AG04449 (cell line): ENCODE measurements around the gene CLK2.

Experiments used
- CTCF ChIA-PET: fragments of 350-600 bp; formaldehyde crosslinking; extraction: SDS; loops from one replicate; lab custom pipeline; 2021; ENCODE audit warnings: antibody characterized with exemption; lab: Yijun Ruan, JAX
- POLR2A ChIA-PET: fragments of 400-600, 350-600 bp; formaldehyde crosslinking; extraction: SDS; loops from one replicate; lab custom pipeline; 2020; ENCODE audit warnings: antibody characterized with exemption, inconsistent platforms; lab: Yijun Ruan, JAX
- DNase-seq: peaks from one replicate; pipeline ENCODE4 v3.0.0-alpha.2; 2010; ENCODE audit warnings: low read depth, low spot score
- H3K4me3 ChIP-seq: 2 replicates; pipeline ENCODE4 v1.5.1; 2011; ENCODE audit warnings: low read depth, mild to moderate bottlenecking, control low read depth, low read length
- TF ChIP-seq, protein P1 (sequence below): IDR thresholded peaks from one replicate; pipeline ENCODE4 v1.5.1; 2011; ENCODE audit warnings: mild to moderate bottlenecking, moderate library complexity, low read length, control low read depth, inconsistent platforms; ENCODE audit not compliant: insufficient read depth; ENCODE audit errors: missing control alignments

CLK2 gene

DNA sequence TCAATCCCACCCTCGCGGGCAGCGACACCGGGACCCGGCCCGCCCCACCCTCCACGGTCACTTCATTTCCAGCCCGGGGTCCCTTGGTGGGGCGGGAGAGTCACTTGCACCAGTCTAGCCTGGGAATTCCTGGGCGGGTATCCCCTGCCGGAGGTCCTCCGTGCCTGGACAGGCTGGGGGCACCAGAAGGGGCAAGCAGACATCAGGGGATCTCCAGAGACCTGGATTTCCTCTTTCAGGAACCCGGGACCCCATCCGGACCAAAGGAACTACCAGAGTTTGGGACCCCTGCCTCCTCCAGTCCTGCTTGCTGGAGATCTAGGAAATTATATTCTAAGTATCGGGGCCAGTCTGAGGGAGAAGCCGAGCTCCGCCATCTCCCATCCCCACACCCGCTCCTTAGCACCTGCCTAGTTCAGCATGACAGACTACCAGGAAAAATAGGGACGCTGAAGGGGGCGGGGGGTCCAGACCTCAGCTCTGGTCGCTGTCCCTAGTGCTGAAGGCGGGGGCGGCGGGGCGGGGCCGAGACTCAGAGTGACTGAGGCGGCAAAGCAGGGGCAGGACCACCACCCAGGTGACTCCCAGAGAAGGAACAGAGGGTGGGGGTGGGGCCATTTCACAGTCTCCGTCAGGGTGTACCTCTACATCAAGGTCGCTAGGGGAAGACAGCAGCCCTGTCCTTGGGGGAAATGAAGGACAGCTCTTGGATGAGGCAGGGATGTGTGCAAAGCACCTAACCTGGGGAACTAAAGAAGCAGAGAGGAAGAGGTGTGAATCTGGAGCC, 4.8 kb upstream of the CLK2 start:
- ChIA-PET CTCF (interaction anchor here (1.1 to 4.5 kb wide), 9 partner anchors 12 to 370 kb away, joined by 3 to 30 read pairs (median 4); partner anchors contain the start of genes FDPS and THBS3), POLR2A (interaction anchor here (1.0 to 1.2 kb wide), 2 partner anchors 16 to 46 kb away, joined by 3 read pairs; partner anchors contain the start of gene SCAMP3)
- H3K4me3 ChIP-seq = peak overlapping the region; percentile 74
- TF ChIP-seq, protein P1, sequence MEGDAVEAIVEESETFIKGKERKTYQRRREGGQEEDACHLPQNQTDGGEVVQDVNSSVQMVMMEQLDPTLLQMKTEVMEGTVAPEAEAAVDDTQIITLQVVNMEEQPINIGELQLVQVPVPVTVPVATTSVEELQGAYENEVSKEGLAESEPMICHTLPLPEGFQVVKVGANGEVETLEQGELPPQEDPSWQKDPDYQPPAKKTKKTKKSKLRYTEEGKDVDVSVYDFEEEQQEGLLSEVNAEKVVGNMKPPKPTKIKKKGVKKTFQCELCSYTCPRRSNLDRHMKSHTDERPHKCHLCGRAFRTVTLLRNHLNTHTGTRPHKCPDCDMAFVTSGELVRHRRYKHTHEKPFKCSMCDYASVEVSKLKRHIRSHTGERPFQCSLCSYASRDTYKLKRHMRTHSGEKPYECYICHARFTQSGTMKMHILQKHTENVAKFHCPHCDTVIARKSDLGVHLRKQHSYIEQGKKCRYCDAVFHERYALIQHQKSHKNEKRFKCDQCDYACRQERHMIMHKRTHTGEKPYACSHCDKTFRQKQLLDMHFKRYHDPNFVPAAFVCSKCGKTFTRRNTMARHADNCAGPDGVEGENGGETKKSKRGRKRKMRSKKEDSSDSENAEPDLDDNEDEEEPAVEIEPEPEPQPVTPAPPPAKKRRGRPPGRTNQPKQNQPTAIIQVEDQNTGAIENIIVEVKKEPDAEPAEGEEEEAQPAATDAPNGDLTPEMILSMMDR = peak; percentile 36
- DNase-seq = no peak

DNA sequence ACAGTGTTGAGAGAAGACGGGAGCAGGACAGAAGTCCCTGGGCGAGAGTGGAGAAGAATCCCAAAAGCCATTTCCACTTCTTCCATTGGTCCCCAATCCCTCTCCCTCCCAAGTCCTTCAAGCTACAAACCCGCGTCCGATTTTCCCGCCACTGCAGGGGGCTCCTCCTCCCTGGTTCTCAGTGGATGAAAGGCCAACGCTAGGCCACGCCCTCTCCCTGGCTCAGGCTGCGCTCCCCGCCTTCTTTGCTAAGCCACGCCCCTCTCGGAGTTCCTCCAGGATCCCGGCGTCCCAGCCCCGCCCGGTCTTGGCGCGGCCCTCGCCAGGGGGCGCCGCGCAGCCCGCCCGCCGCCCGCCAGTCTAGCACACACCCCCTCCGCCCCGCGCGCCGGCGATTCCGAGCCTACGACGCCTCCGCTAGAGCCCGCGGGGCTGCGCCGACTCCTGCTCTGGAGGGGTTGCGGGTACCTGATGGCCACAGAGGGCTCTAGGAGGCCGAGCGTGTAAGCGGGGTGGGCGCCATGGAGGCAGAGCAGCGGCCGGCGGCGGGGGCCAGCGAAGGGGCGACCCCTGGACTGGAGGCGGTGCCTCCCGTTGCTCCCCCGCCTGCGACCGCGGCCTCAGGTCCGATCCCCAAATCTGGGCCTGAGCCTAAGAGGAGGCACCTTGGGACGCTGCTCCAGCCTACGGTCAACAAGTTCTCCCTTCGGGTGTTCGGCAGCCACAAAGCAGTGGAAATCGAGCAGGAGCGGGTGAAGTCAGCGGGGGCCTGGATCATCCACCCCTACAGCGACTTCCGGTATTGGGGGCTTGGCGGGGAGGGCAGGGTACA, 4.0 kb upstream of the CLK2 start, which contains the start of gene HCN3:
Gene HCN3 (plus strand): TSS at position 394 of the 832 bp plus-strand sequence. CDS start 128 bp downstream, at position 522.
- H3K4me3 ChIP-seq = peak within 1 kb of the TSS; percentile 74
- TF ChIP-seq, protein P1 = peak; percentile 57
- ChIA-PET POLR2A (interaction anchor here (0.6 to 1.2 kb wide), 3 partner anchors 10 to 46 kb away, joined by 3 to 4 read pairs (median 3); partner anchors contain the start of gene SCAMP3), CTCF (interaction anchor here (0.6 to 9.6 kb wide), 22 partner anchors 9 to 374 kb away, joined by 3 to 112 read pairs (median 4); partner anchors contain the start of genes ENTREP3, FDPS and THBS3)
- DNase-seq = peak; percentile 49

DNA sequence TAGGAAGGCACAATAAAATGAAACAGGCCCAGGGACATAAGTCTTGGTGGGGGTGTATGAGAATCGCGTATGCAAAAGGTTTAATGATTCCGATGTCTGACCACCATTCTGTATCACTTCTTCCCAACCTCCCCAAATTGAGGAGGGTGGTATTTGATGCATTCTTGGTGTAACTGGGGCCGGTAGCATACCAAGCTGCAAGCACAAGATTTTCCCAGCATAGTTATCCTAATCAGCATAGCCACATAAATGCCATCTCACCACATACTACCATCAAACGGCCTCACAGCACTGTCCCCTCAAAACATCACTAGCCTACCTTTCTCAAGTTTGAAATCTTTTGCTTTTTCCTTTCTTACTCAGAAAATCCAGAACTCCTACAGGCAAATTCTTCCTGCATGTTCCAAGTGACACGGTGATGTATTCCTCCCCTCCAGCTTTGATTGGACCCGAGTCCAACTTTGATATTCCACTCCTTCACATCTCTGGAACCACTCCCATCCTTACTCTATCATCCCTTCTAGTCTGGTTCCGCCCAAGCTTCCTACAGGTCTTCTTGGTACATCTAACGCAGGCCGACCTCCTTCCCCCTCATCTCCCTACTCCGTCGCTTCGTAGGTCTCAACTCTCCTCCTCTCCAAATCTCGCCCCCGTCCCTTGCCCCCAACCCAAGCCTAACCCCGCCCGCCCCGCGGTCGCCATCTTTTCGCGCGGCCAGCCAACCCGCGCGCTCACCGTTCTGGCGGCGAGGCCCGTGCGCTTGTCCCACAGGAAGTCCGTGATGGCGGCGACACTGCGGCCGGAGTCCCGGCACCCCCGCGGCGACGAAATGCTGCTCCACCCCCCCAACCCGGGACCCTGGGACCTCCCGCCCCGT, 600 bp downstream of the CLK2 start:
- ChIA-PET POLR2A (interaction anchor here (0.5 to 2.0 kb wide), 9 partner anchors 9 to 110 kb away, joined by 3 to 13 read pairs (median 5); partner anchors contain the start of genes RUSC1 and SCAMP3), CTCF (interaction anchor here (0.6 to 9.6 kb wide), 10 partner anchors 8 to 322 kb away, joined by 3 to 112 read pairs (median 3); partner anchors contain the start of genes ENTREP3 and KRTCAP2)
- no peak for DNase-seq
- TF ChIP-seq, protein P1 = no peak
- peak overlapping the region; percentile 80 for H3K4me3 ChIP-seq

DNA sequence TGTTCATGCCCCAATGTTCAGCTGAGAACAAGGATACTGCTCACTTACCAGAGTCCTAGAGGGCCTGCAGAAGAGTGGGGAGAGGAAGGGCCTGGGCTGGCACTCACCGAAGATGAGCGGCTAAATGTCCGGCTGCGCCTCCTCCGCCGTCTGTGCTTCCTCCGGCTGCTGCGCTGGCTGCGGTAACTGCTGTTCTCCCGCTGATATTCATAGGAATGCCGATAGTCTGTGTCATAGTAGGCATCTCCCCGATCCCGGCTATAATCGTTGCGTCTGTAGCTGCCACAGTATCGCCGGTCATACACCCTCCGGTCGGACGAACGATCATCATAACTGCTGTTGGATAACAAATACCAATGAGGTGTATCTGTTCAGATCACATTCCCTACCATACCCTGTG, 3.9 kb downstream of the CLK2 start:
- ChIA-PET POLR2A (interaction anchor here (0.6 kb wide), 1 partner anchor 152 kb away, joined by 3 read pairs; no protein-coding TSS in a partner anchor), CTCF (interaction anchor here (1.1 to 9.6 kb wide), 4 partner anchors 17 to 323 kb away, joined by 5 to 112 read pairs (median 6); partner anchors contain the start of gene ENTREP3)
- no peak overlapping the region for H3K4me3 ChIP-seq
- DNase-seq = no peak
- TF ChIP-seq, protein P1 = no peak

DNA sequence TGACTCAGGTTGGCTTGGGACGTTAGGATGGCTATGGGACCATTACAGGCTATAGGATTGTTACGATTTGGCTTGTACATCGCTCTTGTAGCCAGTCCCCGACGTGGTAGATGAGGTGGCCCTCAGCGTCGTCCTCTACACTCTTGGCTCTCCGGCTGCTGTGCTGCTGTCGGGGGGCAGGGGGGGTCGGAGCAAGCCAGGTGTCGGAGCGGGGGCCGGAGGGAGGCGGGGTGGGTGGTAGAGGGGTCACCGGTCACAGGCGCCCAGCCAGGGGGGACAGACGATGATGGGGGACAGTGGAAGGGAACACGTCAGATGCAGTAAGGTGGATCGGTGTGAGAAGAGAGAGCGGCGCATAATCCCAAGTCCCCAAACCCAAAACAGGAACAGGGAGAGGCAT, 4.7 kb downstream of the CLK2 start:
- POLR2A ChIA-PET = no interaction called here
- CTCF ChIA-PET = interaction anchor here (9.6 kb wide), 1 partner anchor 16 kb away, joined by 112 read pairs; the partner anchor contains the start of gene ENTREP3
- TF ChIP-seq, protein P1 = no peak
- DNase-seq = no peak
- H3K4me3 ChIP-seq = no peak overlapping the region
